Epithelial cell of proximal tubule (primary cell): ENCODE measurements around the gene POU5F1. TPM values are rescaled to one million over a fixed set of nuclear protein-coding genes. Genes with fewer than 3 reads are reported as not detected.
"Not testable (repeated sequence)": the region's sequence is repeated elsewhere in the genome, so short reads cannot be mapped to it uniquely, and the experiment has no call there.

Experiments
- DNase-seq: peaks from one replicate; pipeline ENCODE4 v3.0.0-alpha.2; 2011; ENCODE audit warnings: low read depth
- H3K4me3 ChIP-seq: 2 replicates; pipeline ENCODE4 v1.5.1; 2011; ENCODE audit warnings: low read depth, mild to moderate bottlenecking, low read length
- CTCF ChIP-seq: conservative IDR thresholded peaks from 2 replicates; pipeline ENCODE4 v1.5.1; 2012; ENCODE audit warnings: low read depth, mild to moderate bottlenecking, low read length
- total RNA-seq: library from RNA; depleted of rRNA; stranded (reverse); fragments of >200 nt; gene quantifications from 2 replicates; pipeline ENCODE4 v1.2.3, GENCODE V29; 2015

POU5F1 gene
- total RNA-seq: 2.1 and 5.1 TPM in 2 replicates

GRCh38 chr6:31170600-31170881 is at the start of gene POU5F1:
TSS of gene POU5F1 (minus strand) at chr6:31170682. CDS start at chr6:31170620, 62 bp downstream.
- no peak within 1 kb of the TSS for H3K4me3 ChIP-seq
- DNase-seq: no peak
- TF ChIP-seq CTCF: no peak

GRCh38 chr6:31216208-31216898 is 45.9 kb upstream of the POU5F1 start:
- no peak for TF ChIP-seq CTCF
- DNase-seq: no peak
- no peak overlapping the region for H3K4me3 ChIP-seq

GRCh38 chr6:31215216-31215615 is 44.7 kb upstream of the POU5F1 start:
- DNase-seq, H3K4me3 ChIP-seq: not testable (repeated sequence)

- H3K4me3 ChIP-seq: no peak overlapping the region
- no peak for DNase-seq
- no peak for TF ChIP-seq CTCF
These were observed 44.0 kb upstream of the POU5F1 start for GRCh38 chr6:31214516-31214915.

GRCh38 chr6:31210741-31211532 is 40.5 kb upstream of the POU5F1 start:
- no peak for DNase-seq
- no peak overlapping the region for H3K4me3 ChIP-seq
- TF ChIP-seq CTCF: no peak

- H3K4me3 ChIP-seq: no peak overlapping the region
- TF ChIP-seq CTCF: no peak
These were observed 39.6 kb upstream of the POU5F1 start for GRCh38 chr6:31210123-31210522.

GRCh38 chr6:31209137-31209536 is 38.7 kb upstream of the POU5F1 start:
- no peak overlapping the region for H3K4me3 ChIP-seq
- no peak for TF ChIP-seq CTCF
- DNase-seq: no peak

More at GRCh38 chr6:31210123-31210522, 39.6 kb upstream of the POU5F1 start:
- no peak for DNase-seq
